Skeletal muscle tissue (tissue), 4 donors: ENCODE measurements around the gene KCTD6. TPM values are rescaled to one million over a fixed set of nuclear protein-coding genes. Genes with fewer than 3 reads are reported as not detected.

ENCODE experiments used
- H3K27ac ChIP-seq: one replicate; pipeline ENCODE4 v1.7.0; 2013; ENCODE audit warnings: mild to moderate bottlenecking, low read depth, low read length, inconsistent platforms
- H3K27me3 ChIP-seq, 3 donors: one replicate each; pipeline ENCODE4 v1.7.0; 2013; ENCODE audit warnings: low read length in 3 of 3; ENCODE audit not compliant: control insufficient read depth in 3 of 3, insufficient read depth in 3 of 3
- H3K36me3 ChIP-seq, 3 donors: one replicate each; pipeline ENCODE4 v1.7.0; 2013; ENCODE audit warnings: low read length in 3 of 3; ENCODE audit not compliant: control insufficient read depth in 3 of 3, insufficient read depth in 3 of 3
- H3K4me1 ChIP-seq, 3 donors: one replicate each; pipeline ENCODE4 v1.7.0; 2013; ENCODE audit warnings: low read length in 3 of 3, mild to moderate bottlenecking in 3 of 3; ENCODE audit not compliant: control insufficient read depth in 3 of 3, insufficient read depth in 3 of 3
- H3K4me3 ChIP-seq, 3 donors: one replicate each; pipeline ENCODE4 v1.7.0; 2013; ENCODE audit warnings: low read length in 3 of 3
- H3K9ac ChIP-seq, 3 donors: one replicate each; pipeline ENCODE4 v1.7.0; 2013; ENCODE audit warnings: low read length in 3 of 3, mild to moderate bottlenecking in 3 of 3, moderate library complexity in 2 of 3, low read depth in 1 of 3
- H3K9me3 ChIP-seq, 3 donors: one replicate each; pipeline ENCODE4 v1.7.0; 2013; ENCODE audit warnings: low read length in 3 of 3; ENCODE audit not compliant: control insufficient read depth in 3 of 3
- total RNA-seq: library from RNA; depleted of rRNA; stranded (reverse); fragments of >200 nt; gene quantifications from one replicate; pipeline ENCODE4 v1.2.3, GENCODE V29; 2014
- donor health status: Osteomylitis.

The KCTD6 gene
- total RNA-seq, 1 donor from 2014 or later = 9.9 TPM

- no peaks in the 10 kb centered on the region for H3K9me3 ChIP-seq
- no peak overlapping the region for H3K4me3 ChIP-seq
- H3K9ac ChIP-seq = no peak overlapping the region
- H3K27ac ChIP-seq = peak overlapping the region; percentile 50
- H3K4me1 ChIP-seq = peaks cover 0 to 31% (median 13%) of the 10 kb centered on the region in 3 donors
- H3K36me3 ChIP-seq = no peaks in the 10 kb centered on the region
- H3K27me3 ChIP-seq = no peaks in the 10 kb centered on the region
These were observed 21.4 kb upstream of the KCTD6 start for GRCh38 chr3:58470363-58471024.

GRCh38 chr3:58471025-58471887, 20.6 kb upstream of the KCTD6 start:
- Histone ChIP-seq H3K9ac (no peak overlapping the region), H3K27ac (peak overlapping the region; percentile 50), H3K9me3 (no peaks in the 10 kb centered on the region), H3K27me3 (no peaks in the 10 kb centered on the region), H3K4me1 (peaks cover 0 to 31% (median 13%) of the 10 kb centered on the region in 3 donors), H3K36me3 (no peaks in the 10 kb centered on the region), H3K4me3 (no peak overlapping the region)

- H3K36me3 ChIP-seq = no peaks in the 10 kb centered on the region
These were observed 18.6 kb upstream of the KCTD6 start for GRCh38 chr3:58473275-58473674.

GRCh38 chr3:58474348-58474911, 17.5 kb upstream of the KCTD6 start:
- Histone ChIP-seq H3K27me3 (no peaks in the 10 kb centered on the region), H3K9me3 (no peaks in the 10 kb centered on the region), H3K36me3 (no peaks in the 10 kb centered on the region), H3K9ac (no peak overlapping the region), H3K4me3 (no peak overlapping the region), H3K27ac (no peak overlapping the region), H3K4me1 (peaks cover 0 to 26% (median 10%) of the 10 kb centered on the region in 3 donors)

More at GRCh38 chr3:58473275-58473674, 18.6 kb upstream of the KCTD6 start:
- Histone ChIP-seq H3K27ac (no peak overlapping the region), H3K9me3 (no peaks in the 10 kb centered on the region), H3K9ac (no peak overlapping the region), H3K4me3 (no peak overlapping the region), H3K4me1 (peaks cover 0 to 26% (median 10%) of the 10 kb centered on the region in 3 donors), H3K27me3 (no peaks in the 10 kb centered on the region)

- H3K9ac ChIP-seq = no peak overlapping the region
- no peak overlapping the region for H3K4me3 ChIP-seq
- no peaks in the 10 kb centered on the region for H3K27me3 ChIP-seq
- peaks cover 0 to 26% (median 10%) of the 10 kb centered on the region in 3 donors for H3K4me1 ChIP-seq
- no peaks in the 10 kb centered on the region for H3K9me3 ChIP-seq
- no peak overlapping the region for H3K27ac ChIP-seq
- H3K36me3 ChIP-seq = no peaks in the 10 kb centered on the region
These were observed 16.8 kb upstream of the KCTD6 start for GRCh38 chr3:58474967-58475578.

GRCh38 chr3:58478781-58479180, 13.1 kb upstream of the KCTD6 start:
- Histone ChIP-seq H3K4me1 (peaks cover 3 to 12% (median 3%) of the 10 kb centered on the region in 3 donors), H3K4me3 (no peak overlapping the region), H3K9me3 (no peaks in the 10 kb centered on the region), H3K27ac (no peak overlapping the region), H3K9ac (no peak overlapping the region), H3K36me3 (no peaks in the 10 kb centered on the region), H3K27me3 (no peaks in the 10 kb centered on the region)

- Histone ChIP-seq H3K9me3 (no peaks in the 10 kb centered on the region), H3K36me3 (no peaks in the 10 kb centered on the region), H3K9ac (no peak overlapping the region), H3K27ac (no peak overlapping the region), H3K27me3 (no peaks in the 10 kb centered on the region), H3K4me3 (no peak overlapping the region), H3K4me1 (peaks cover 7 to 16% (median 16%) of the 10 kb centered on the region in 3 donors)
These were observed 11.6 kb upstream of the KCTD6 start for GRCh38 chr3:58480309-58480708.

- H3K27me3 ChIP-seq = no peaks in the 10 kb centered on the region
- peaks cover 7 to 25% (median 20%) of the 10 kb centered on the region in 3 donors for H3K4me1 ChIP-seq
- no peak overlapping the region for H3K9ac ChIP-seq
- H3K27ac ChIP-seq = no peak overlapping the region
- no peaks in the 10 kb centered on the region for H3K36me3 ChIP-seq
- no peaks in the 10 kb centered on the region for H3K9me3 ChIP-seq
- H3K4me3 ChIP-seq = no peak overlapping the region
These were observed 8.8 kb upstream of the KCTD6 start for GRCh38 chr3:58482917-58483636.

- Histone ChIP-seq H3K36me3 (no peaks in the 10 kb centered on the region), H3K9ac (no peak overlapping the region), H3K4me1 (peaks cover 7 to 25% (median 20%) of the 10 kb centered on the region in 3 donors), H3K9me3 (no peaks in the 10 kb centered on the region), H3K27ac (no peak overlapping the region), H3K4me3 (no peak overlapping the region), H3K27me3 (no peaks in the 10 kb centered on the region)
These were observed 7.7 kb upstream of the KCTD6 start for GRCh38 chr3:58484045-58484721.
